ENCODE data around the gene CAPN9.

CAPN9 gene

DNA sequence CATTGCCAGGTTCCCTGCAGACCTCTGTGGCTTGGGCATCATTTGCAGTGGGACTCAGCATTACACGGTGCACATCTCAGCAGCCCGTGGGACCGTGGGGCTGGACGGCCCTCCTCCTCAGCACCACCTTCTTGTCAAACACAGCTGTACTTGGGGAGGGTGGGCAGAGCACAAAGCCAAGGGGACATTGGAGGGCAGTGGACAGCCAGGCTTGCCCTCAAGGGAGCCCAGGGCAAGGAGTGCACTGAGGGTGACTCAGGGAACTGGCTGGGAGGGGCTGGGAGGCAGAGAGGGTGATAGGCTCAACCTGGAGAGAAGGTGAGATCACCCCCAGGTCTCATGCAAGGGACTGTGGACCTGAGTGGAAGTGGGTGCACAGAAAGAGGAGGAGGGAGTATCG is 3.4 kb downstream of the CAPN9 start:
- TF ChIP-seq, protein P1, sequence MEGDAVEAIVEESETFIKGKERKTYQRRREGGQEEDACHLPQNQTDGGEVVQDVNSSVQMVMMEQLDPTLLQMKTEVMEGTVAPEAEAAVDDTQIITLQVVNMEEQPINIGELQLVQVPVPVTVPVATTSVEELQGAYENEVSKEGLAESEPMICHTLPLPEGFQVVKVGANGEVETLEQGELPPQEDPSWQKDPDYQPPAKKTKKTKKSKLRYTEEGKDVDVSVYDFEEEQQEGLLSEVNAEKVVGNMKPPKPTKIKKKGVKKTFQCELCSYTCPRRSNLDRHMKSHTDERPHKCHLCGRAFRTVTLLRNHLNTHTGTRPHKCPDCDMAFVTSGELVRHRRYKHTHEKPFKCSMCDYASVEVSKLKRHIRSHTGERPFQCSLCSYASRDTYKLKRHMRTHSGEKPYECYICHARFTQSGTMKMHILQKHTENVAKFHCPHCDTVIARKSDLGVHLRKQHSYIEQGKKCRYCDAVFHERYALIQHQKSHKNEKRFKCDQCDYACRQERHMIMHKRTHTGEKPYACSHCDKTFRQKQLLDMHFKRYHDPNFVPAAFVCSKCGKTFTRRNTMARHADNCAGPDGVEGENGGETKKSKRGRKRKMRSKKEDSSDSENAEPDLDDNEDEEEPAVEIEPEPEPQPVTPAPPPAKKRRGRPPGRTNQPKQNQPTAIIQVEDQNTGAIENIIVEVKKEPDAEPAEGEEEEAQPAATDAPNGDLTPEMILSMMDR (IDR thresholded peaks at IDR 0.05; ENCODE audit: low read depth, low read length, missing control alignments), result no peak
- DNase-seq (ENCODE audit: low read depth), result no peak
- H3K4me3 ChIP-seq (ENCODE audit: low read depth, low read length), result no peak overlapping the region

DNA sequence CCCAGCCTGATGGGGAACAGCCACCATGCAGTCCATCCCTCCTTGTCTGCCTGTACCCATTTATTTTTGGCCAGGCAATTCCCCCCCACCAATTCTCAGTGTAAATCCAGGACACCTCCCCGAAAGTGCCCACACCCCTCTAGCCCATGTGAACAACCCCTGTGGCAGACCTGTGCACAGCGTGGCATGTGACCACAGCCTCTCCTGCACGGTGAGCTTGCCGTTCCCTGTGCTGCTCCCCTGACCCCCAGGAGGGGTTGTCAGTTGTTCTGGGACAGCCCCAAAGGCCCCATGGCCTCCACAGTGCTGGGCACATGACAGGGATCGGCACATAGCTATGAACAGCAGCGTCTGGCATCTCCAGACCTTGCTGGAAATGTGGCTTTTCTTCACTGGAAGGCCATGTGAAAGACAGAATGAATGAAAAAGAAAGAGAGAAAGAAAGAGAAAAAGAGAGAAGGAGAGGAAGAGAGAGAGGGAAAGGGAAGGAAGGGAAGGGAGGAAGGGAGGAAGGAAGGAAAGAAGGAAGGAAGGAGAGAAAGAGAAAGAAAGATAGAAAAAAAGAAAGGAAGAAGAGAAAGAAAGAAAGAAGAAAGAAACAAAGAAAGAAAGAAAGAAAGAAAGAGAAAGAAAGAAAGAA is 3.9 kb downstream of the CAPN9 start:
- no peak overlapping the region for H3K4me3 ChIP-seq (ENCODE audit: low read depth, low read length)
- no peak for DNase-seq (ENCODE audit: low read depth)
- TF ChIP-seq, protein P1 (IDR thresholded peaks at IDR 0.05; ENCODE audit: low read depth, low read length, missing control alignments), result no peak

DNA sequence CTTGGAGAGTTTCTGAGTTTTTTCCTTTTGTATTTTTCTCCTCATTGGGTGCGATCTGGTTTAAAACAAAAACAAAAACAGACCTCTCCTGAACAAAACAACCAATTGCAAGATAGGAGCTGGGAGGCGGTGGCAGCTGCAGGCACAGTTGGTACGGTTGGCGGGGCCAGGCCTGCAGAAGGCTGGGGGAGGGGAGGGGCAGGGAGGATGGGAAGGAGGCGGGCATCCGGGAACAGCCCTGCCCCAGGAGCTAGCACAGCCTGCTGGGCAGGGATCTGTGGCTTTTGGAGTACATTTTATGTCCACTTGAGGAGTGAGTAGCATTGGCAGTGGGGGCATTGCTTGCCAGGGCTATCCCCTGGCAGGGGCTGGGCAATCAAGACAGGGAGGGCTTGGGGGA is 5.2 kb downstream of the CAPN9 start:
- no peak overlapping the region for H3K4me3 ChIP-seq (ENCODE audit: low read depth, low read length)
- TF ChIP-seq, protein P1 (IDR thresholded peaks at IDR 0.05; ENCODE audit: low read depth, low read length, missing control alignments), result no peak
- DNase-seq (ENCODE audit: low read depth), result no peak

DNA sequence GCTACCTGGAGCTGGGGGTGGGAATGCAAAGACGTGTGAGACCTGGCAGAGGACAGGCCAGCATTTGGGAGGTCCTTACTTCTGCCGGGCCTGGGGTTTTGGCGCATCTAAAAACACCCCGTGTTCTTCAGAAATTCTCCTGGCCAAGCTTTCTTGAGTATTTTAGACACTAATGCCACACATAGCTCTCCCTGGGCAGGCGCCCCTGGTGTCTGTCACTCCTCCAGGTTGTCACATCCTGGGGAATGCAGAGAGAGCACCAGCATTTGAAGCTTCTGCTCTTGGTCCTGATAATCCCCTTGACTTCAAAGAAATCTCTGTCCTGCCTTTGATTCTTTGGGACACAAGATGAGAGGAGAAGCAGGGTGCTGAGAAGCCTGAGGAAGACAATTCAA is 6.0 kb downstream of the CAPN9 start:
- no peak for DNase-seq (ENCODE audit: low read depth)
- TF ChIP-seq, protein P1 (IDR thresholded peaks at IDR 0.05; ENCODE audit: low read depth, low read length, missing control alignments), result no peak
- H3K4me3 ChIP-seq (ENCODE audit: low read depth, low read length), result no peak overlapping the region

DNA sequence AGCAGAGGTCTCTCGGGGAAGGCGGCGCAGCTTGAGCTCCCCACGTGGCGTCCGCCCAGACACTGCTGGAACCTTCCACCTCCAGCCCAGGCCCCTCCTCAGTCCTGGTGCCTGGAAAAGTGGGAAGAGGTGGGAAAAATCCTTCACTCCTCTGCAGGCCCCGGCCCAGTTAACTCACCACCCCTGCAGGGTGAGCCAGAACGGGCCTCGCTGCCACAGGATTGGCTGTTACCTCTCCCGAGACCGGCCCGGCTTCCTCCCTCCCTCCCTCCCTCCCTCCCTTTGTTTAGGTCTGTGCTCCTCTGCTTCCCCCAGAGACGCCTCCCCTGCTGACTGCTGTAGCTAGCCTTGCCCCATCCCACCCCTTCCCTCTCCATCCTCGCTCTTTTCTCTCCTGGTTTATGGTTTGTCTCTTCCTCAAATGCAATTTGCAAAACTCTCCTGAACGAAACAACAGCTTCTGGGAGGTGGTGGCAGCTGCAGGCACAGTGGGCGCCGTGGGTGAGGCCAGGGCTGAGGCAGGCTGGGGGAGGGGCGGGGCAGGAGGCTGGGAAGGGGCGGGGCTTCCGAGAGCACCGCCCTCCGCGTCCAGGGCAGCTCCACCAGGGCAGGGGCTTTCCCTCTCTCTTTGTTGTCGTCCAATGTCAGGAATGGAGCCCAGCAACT is 6.5 kb downstream of the CAPN9 start:
- H3K4me3 ChIP-seq (ENCODE audit: low read depth, low read length), result no peak overlapping the region
- no peak for DNase-seq (ENCODE audit: low read depth)
- TF ChIP-seq, protein P1 (IDR thresholded peaks at IDR 0.05; ENCODE audit: low read depth, low read length, missing control alignments), result no peak

DNA sequence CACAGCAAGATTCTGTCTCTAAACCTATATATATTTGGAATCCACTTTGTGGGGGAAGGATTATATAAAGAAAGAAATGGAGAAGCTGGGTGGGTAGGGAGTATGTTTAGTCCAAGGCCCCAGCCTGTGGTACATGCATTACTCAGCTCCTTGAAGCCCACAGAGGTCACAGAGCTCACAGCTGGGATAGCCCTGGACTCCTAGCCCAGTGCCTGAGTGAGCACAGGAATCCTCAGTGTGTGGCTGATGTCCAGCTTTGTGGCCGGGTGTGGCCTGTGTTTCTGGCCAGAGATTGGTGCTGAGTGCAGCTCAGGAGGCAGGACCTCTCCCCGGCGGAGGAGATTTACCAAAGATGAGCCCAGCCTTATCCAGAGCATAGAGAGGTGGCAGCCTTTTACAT is 7.6 kb downstream of the CAPN9 start:
- no peak for DNase-seq (ENCODE audit: low read depth)
- TF ChIP-seq, protein P1 (IDR thresholded peaks at IDR 0.05; ENCODE audit: low read depth, low read length, missing control alignments), result no peak
- H3K4me3 ChIP-seq (ENCODE audit: low read depth, low read length), result no peak overlapping the region

Measured in GM12864 (cell line).